GM19438 (cell line): ENCODE measurements around the gene NGRN.
"Not testable (repeated sequence)": the region's sequence is repeated elsewhere in the genome, so short reads cannot be mapped to it uniquely, and the experiment has no call there.

Experiments used
- ATAC-seq: cut with Tn5 transposase; IDR thresholded peaks from one replicate; pipeline ENCODE4 v1.9.1; 2021; ENCODE audit warnings: low read depth; ENCODE audit not compliant: unreplicated experiment

The NGRN gene

DNA sequence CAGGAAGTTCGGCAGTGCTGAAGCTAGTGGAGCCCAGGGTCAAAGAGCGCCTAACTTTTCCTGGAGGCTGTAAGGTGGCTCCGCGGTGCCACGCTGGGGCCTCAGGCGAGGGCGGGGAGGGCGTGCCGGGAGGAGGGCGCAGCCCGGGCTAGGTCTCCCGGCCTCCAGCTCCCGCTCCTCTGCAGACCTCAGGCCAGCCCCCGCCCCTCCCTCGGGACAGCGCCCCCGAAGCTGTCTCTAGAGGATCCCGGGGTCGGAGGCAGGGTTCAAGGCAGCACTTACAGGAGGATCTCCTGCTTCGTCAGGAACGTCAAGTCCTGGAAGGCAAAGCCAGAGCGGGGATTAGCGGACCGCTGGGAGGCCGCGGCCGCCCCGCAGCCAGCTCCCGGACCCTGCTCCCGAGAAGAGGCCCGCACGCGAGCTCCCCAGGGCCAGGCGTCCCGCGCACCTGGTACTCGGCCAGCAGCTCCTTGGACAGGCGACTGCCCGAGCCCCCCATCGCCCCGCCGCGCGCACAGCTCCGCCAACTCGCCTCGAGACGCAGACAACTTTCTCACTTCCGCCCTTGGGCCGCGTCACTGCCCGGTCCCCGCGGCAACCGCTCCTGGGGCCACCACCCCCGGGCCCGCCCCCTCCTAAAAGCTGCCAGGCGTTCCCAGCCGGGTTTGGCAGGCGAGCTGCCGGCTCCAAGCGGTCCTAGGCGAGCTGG, 31.9 kb upstream of the NGRN start, which contains the start of gene CIB1:
CIB1 (minus strand) TSS at position 555 of the 709 bp plus-strand sequence; CDS start at position 499, 56 bp downstream.
- peak; percentile 76 for ATAC-seq

DNA sequence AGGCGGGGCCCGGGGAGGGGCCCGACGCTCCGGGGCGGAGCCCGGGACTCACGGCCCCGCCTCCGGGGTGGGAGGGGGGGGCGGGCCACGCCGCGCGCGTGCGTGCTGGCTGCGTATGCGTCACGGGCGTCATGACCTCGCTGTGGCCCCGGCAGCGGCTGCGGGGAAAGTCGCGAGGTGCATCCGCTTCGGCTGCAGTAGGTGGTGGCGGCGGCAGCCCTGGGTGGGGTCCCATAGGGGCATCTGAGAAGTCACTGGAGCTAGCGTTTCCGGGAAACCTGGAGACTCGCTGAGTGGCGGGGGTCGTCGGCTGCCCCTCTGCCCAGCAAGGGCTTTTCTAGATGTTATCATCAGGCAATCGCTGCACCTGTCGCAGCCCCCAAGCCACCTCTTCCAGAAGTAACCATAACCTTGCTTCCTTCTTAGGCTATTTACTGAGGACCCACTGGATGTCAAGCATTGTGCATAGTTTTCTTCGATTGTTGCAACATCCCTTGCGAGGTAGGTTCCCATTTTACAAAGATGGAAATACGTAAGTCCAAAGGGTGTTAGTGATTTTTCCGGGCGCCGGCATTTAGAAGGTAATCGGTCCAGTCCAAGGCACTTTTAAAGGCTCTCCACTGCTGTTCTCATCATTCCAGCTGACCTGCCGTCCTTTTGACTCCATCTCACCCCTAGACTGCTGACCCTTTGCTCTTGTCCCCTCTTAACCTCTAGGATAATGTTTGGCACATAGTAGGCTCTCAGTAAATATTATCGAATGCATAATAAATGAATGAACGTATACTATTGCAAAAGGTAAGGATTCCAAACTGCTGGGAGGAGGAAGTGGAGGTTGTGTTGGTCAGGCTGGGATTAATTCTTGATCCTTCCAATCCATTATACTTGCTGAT, 31.1 kb upstream of the NGRN start, which contains the start of gene GDPGP1:
GDPGP1 (plus strand) TSS at position 114 of the 893 bp plus-strand sequence. CDS start 6,700 bp downstream, outside the sequence.
- peak; percentile 61 for ATAC-seq

DNA sequence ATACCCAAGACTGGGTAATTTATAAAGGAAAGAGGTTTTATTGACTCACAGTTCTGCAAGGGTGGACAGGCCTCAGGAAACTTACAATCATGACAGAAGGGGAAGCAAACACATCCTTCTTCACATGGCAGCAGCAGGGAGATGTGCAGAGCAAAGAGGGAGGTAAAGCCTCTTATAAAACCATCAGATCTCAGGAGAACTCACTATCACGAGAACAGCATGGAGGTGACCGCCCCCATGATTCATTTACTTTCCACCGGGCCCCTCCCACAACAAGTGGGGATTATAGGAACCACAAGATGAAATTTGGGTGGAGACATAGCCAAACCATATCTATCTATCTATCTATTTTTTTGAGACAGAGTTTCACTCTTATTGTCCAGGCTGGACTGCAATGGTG, 26.1 kb upstream of the NGRN start:
- ATAC-seq, result no peak

- no peak for ATAC-seq
Observed at GRCh38 chr15:90240856-90241255, 24.6 kb upstream of the NGRN start.

DNA sequence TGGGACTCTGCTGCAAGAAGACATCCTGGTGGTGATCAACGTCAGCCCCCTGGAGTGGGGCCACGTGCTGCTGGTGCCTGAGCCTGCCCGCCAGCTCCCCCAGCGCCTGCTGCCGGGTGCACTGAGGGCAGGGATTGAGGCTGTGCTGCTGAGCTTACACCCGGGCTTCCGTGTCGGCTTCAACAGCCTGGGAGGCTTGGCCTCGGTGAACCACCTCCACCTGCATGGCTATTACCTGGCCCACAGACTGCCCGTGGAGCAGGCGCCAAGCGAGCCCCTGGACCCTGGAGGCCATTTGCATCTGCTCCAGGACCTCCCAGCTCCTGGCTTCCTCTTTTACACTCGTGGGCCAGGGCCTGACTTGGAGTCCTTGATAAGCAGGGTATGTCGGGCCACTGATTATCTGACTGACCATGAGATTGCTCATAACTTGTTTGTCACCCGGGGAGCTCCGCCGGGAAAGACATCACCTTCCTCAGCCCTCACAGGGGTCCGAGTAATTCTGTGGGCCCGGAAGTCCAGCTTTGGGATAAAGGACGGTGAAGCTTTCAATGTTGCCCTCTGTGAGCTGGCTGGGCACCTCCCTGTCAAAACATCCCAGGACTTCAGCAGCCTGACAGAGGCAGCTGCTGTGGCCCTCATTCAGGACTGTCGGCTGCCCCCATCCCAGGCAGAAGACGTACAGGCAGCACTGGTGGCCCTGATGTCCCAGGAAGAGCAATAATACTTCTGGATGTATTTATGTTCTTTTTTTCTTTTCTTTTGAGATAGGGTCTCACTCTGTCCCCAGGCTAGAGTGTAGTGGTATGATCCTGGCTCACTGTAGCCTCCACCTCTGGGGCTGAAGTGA, 23.9 kb upstream of the NGRN start:
- no peak for ATAC-seq

- ATAC-seq, result no peak
Observed at GRCh38 chr15:90243943-90244639, 21.4 kb upstream of the NGRN start.

DNA sequence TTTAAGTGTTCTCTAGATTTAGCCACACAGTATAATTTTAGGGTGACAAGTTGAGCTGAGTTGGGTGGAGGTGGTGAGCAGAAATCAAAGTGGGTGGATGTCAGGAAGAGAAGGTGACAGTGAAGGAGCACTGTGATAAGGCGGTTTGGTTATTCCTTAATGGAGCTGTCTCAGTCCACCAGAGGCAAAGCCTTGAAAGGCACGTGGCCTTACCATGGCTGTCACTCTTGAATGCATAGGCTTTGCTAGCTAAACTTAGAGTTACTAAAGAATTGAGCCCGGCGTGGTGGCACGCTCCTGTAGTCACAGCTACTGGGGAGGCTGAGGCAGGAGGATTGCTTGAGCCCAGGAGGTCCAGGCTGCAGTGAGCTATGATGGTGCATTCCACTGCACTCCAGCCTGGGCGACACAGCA, 16.7 kb upstream of the NGRN start:
- no peak for ATAC-seq

DNA sequence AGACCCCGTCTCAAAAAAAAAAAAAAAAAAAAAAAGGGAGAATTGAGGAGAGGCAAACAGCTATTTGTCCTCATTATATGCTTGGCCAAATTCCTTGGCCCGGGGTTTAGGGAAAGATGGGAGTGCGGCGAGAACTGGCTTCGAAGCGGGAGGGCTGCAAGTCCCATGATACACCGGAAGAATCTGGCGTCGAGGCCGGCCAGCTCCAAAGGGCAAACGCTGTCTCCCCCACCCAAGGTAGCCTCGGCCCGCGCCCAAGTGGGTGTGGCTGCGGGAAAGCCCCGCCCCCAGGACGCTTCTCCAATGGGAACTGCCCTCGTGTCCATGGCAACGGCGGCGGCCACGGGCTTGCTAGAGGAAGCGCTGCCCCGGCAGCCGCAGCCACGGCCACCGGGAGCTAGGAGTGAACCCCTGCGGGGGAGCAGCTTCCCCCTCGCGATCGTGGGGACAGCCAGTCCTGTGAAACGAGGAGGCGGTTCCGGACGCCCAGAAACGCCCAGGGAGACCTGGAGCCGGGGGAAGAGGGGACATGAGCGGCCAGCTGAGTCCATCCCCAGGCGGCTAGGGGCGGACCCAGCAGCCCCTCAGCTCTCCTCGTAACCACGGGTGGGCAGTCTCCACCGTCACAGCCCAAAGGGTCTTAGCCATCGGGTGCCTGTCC, 16.1 kb upstream of the NGRN start, which contains the start of gene TTLL13:
TTLL13 (plus strand) TSS at position 354 of the 661 bp plus-strand sequence. CDS start 1,075 bp downstream, outside the sequence.
- peak; percentile 78 for ATAC-seq

DNA sequence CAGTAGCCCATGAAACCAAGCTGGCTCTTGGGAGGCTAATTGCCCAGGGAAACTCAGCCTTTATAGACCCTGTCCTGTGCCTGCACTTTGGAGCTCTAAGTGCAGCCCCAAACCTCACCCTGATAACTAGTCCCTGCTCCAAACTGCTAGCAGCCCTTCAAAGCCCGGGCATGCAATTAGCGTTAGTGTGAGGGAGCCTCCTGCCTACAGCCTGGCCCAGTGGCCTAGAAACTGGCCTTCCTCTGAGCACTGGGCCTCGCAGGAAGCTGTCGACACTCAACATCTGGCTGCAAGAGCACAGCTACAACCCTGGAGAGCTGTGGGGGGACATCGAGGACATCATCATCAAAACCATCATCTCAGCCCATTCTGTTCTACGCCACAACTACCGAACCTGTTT, 7.7 kb upstream of the NGRN start:
- no peak for ATAC-seq

GRCh38 chr15:90259524-90259923, 5.9 kb upstream of the NGRN start:
- ATAC-seq, result peak; percentile 82

- ATAC-seq, result not testable (repeated sequence)
Observed at GRCh38 chr15:90260731-90261130, 4.7 kb upstream of the NGRN start.

DNA sequence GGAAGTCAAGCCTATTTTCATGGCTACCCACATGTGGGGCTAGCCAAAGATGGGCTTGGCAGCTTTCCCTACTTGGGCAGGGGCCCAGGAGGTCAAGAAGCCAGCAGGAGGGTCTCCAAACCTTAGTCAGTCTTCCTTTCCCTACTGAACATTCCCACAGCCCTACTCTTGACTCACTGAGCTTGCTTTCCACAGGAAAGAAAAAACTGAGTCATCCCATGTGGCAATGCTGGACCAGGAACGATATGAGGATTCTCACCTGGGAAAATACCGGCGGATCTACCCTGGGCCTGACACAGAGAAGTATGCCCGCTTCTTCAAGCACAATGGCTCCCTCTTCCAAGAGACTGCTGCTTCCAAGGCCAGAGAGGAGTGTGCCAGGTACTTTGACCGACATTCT, 3.7 kb upstream of the NGRN start:
- no peak for ATAC-seq

GRCh38 chr15:90262426-90262825, 3.0 kb upstream of the NGRN start:
- ATAC-seq, result no peak

- ATAC-seq, result no peak
Observed at GRCh38 chr15:90264671-90265070, 801 bp upstream of the NGRN start.

- ATAC-seq, result peak; percentile 17
Observed at GRCh38 chr15:90266061-90266431, 574 bp downstream of the NGRN start.

DNA sequence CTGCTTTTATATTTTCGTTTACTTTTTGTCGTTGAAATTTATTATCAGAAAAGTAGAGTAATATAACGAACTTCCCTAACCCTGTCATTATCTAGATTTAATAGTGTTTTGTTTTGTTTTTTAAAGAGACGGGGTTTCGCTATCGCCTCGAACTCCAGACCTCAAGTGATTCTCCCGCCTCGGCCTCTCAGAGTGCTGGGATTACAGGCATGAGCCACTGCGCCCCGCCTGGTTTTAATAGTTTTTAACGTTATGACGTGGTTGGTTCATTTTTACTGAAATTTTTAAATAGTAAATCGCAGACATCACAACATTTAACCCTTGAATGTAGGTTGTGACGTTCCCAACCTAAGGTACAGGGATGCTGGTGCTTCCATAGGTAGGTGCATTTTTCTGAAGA, 1.0 kb downstream of the NGRN start:
- ATAC-seq, result no peak

DNA sequence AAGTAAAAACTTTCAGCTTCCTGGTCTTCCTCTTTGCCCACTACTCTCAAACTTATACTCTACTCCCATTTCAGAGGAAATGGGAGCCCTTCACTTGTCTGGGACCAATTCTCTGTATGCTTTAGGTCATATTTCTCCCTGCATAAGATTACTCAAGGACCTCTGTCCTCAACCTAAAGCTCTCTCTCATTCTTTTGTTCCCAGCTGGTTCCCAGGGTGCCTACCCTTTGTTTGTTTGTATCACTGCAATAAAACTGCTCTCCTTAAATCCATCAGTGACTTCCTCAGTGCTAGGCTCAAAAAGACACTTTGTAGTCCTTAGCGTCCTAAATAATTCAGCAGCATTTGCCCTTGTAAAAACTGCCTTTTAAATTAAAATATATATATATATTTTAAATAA, 2.9 kb downstream of the NGRN start:
- ATAC-seq, result no peak

GRCh38 chr15:90270502-90271150, 5.2 kb downstream of the NGRN start:
- no peak for ATAC-seq
